Fibroblast of lung (primary cell): ENCODE measurements around the gene MCM8.

Experiments
- EZH2 ChIP-seq: IDR thresholded peaks from 2 replicates; pipeline ENCODE4 v1.5.1; 2012; ENCODE audit warnings: low read length, control low read depth, mild to moderate bottlenecking; ENCODE audit errors: missing control alignments
- TF ChIP-seq, protein P1 (sequence below), 2 donors: IDR thresholded peaks in 1 of 2; conservative IDR thresholded peaks in 1 of 2; 1 replicate in 1 of 2; 2 replicates in 1 of 2; pipeline ENCODE4 v1.5.1; 2011 to 2012; ENCODE audit warnings: low read length in 2 of 2, control low read depth in 1 of 2, inconsistent platforms in 1 of 2, low read depth in 1 of 2, mild to moderate bottlenecking in 1 of 2

- TF ChIP-seq EZH2 = no peak
- TF ChIP-seq, protein P1, sequence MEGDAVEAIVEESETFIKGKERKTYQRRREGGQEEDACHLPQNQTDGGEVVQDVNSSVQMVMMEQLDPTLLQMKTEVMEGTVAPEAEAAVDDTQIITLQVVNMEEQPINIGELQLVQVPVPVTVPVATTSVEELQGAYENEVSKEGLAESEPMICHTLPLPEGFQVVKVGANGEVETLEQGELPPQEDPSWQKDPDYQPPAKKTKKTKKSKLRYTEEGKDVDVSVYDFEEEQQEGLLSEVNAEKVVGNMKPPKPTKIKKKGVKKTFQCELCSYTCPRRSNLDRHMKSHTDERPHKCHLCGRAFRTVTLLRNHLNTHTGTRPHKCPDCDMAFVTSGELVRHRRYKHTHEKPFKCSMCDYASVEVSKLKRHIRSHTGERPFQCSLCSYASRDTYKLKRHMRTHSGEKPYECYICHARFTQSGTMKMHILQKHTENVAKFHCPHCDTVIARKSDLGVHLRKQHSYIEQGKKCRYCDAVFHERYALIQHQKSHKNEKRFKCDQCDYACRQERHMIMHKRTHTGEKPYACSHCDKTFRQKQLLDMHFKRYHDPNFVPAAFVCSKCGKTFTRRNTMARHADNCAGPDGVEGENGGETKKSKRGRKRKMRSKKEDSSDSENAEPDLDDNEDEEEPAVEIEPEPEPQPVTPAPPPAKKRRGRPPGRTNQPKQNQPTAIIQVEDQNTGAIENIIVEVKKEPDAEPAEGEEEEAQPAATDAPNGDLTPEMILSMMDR (conservative IDR thresholded peaks at IDR 0.05 in 1 of 2, IDR thresholded peaks at IDR 0.05 in 1 of 2; ENCODE audit: low read depth in 1 of 2, low read length in 2 of 2) = no peak
Observed at GRCh38 chr20:5920581-5920980, 29.9 kb upstream of the MCM8 start.
